SK-N-DZ (cell line): ENCODE results near the gene EHF.
"Not testable (repeated sequence)": the region's sequence is repeated elsewhere in the genome, so short reads cannot be mapped to it uniquely, and the experiment has no call there.

Source experiments
- DNase-seq: peaks from one replicate; pipeline ENCODE4 v3.0.0-alpha.2; 2015; ENCODE audit warnings: low spot score

Gene EHF

GRCh38 chr11:34665077-34665835 is 44.4 kb downstream of the EHF start:
- no peak for DNase-seq

GRCh38 chr11:34667810-34668582 is 47.1 kb downstream of the EHF start:
- no peak for DNase-seq

- no peak for DNase-seq
Observed at GRCh38 chr11:34668583-34669053, 47.7 kb downstream of the EHF start.

GRCh38 chr11:34669458-34669857 is 48.6 kb downstream of the EHF start:
- no peak for DNase-seq

- DNase-seq, result no peak
Observed at GRCh38 chr11:34671117-34671516, 50.2 kb downstream of the EHF start.

- DNase-seq, result no peak
Observed at GRCh38 chr11:34671946-34672345, 51.1 kb downstream of the EHF start.

GRCh38 chr11:34674038-34674437 is 53.1 kb downstream of the EHF start:
- no peak for DNase-seq

GRCh38 chr11:34676227-34676626 is 55.3 kb downstream of the EHF start:
- DNase-seq, result no peak

- no peak for DNase-seq
Observed at GRCh38 chr11:34679681-34680080, 58.8 kb downstream of the EHF start.

GRCh38 chr11:34680206-34680605 is 59.3 kb downstream of the EHF start:
- DNase-seq, result no peak

GRCh38 chr11:34680918-34681586 is 60.2 kb downstream of the EHF start:
- DNase-seq, result no peak

GRCh38 chr11:34682825-34683224 is 61.9 kb downstream of the EHF start:
- DNase-seq, result no peak

- DNase-seq, result no peak
Observed at GRCh38 chr11:34683396-34683795, 62.5 kb downstream of the EHF start.

- DNase-seq, result no peak
Observed at GRCh38 chr11:34685864-34686263, 65.0 kb downstream of the EHF start.

- not testable (repeated sequence) for DNase-seq
Observed at GRCh38 chr11:34692299-34692698, 71.4 kb downstream of the EHF start.

- DNase-seq, result no peak
Observed at GRCh38 chr11:34696862-34697261, 76.0 kb downstream of the EHF start.

GRCh38 chr11:34706709-34707461 is 86.0 kb downstream of the EHF start:
- DNase-seq, result no peak

- no peak for DNase-seq
Observed at GRCh38 chr11:34707462-34707840, 86.6 kb downstream of the EHF start.
